ENCODE results near the gene PCDHGA7.
"Not testable (repeated sequence)": the region's sequence is repeated elsewhere in the genome, so short reads cannot be mapped to it uniquely, and the experiment has no call there.

The PCDHGA7 gene

GRCh38 chr5:141366016-141366896 is 16.3 kb upstream of the PCDHGA7 start:
- DNase-seq (ENCODE audit: low read depth in 2 of 2): no peak

- DNase-seq (ENCODE audit: low read depth in 2 of 2): peak in 1 of 2 experiments; percentile 42
Measured at GRCh38 chr5:141369994-141370848, 12.3 kb upstream of the PCDHGA7 start, which contains the start of gene PCDHGB3. TSS of gene PCDHGB3 (plus strand) at chr5:141370242. CDS start at chr5:141370395, 153 bp downstream.

DNA sequence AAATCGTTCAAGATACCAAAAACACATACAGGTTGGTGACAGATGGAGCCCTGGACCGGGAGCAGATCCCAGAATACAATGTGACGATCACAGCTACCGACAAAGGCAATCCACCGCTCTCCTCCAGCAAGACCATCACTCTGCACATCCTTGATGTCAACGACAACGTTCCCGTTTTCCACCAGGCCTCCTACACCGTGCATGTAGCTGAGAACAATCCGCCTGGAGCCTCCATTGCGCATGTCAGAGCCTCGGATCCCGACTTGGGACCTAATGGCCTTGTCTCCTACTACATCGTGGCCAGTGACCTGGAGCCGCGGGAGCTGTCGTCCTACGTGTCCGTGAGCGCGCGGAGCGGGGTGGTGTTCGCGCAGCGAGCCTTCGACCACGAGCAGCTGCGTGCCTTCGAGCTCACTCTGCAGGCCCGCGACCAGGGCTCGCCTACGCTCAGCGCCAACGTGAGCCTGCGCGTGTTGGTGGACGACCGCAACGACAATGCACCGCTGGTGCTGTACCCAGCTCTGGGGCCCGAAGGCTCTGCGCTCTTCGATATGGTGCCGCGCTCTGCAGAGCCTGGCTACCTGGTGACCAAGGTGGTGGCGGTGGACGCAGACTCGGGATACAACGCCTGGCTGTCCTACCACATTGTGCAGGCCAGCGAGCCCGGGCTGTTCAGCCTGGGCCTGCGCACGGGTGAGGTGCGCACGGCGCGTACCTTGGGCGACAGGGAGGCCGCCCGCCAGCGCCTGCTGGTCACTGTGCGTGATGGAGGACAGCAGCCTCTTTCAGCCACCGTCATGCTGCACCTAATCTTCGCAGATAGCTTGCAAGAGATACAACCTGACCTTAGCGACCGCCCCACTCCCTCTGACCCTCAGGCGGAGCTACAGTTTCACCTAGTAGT is 10.7 kb upstream of the PCDHGA7 start:
- no peak for DNase-seq (ENCODE audit: low read depth in 2 of 2)

DNA sequence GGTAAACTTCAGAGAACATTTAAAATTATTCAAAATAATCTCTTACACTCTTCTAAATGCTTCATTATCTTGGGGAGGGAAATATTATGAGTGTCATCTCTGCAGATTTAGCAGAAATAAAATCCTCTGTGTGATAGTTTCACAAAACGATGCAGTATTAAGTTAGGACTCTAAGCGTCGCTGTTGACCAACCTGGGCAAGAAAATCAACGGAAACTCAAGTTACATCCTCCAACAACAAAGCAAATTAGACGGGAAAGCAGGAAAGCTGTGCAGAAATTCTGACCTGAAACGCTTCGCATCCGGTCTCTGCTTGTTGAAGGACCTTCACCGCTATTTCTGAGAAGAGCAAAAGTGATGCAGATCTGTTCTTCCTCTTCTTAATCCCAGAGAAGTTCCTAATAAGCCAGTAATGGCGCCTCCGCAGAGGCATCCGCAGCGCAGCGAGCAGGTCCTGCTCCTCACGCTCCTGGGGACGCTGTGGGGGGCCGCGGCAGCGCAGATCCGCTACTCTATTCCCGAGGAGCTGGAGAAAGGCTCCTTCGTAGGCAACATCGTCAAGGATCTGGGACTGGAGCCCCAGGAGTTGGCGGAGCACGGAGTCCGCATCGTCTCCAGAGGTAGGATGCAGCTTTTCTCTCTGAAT is 8.7 kb upstream of the PCDHGA7 start, which contains the start of gene PCDHGA6:
Gene PCDHGA6 (plus strand): TSS at position 219 of the 645 bp plus-strand sequence. CDS start 193 bp downstream, at position 412.
- DNase-seq (ENCODE audit: low read depth in 2 of 2): no peak

GRCh38 chr5:141374627-141375026 is 7.9 kb upstream of the PCDHGA7 start:
- DNase-seq (ENCODE audit: low read depth in 2 of 2): no peak

DNA sequence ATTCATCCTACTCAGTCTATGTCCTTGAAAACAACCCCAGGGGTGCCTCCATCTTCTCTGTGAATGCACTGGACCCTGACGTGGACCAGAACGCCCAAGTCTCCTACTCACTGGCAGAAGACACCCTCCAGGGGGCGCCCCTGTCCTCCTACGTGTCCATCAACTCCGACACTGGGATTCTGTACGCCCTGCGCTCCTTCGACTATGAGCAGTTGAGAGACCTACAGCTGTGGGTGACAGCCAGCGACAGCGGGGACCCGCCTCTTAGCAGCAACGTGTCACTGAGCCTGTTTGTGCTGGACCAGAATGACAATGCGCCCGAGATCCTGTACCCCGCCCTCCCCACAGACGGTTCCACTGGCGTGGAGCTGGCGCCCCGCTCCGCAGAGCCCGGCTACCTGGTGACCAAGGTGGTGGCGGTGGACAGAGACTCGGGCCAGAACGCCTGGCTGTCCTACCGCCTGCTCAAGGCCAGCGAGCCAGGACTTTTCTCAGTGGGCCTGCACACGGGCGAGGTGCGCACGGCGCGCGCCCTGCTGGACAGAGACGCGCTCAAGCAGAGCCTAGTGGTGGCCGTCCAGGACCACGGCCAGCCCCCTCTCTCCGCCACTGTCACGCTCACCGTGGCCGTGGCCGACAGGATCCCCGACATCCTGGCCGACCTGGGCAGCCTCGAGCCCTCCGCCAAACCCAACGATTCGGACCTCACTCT is 6.9 kb upstream of the PCDHGA7 start:
- DNase-seq (ENCODE audit: low read depth in 2 of 2): not testable (repeated sequence)

DNA sequence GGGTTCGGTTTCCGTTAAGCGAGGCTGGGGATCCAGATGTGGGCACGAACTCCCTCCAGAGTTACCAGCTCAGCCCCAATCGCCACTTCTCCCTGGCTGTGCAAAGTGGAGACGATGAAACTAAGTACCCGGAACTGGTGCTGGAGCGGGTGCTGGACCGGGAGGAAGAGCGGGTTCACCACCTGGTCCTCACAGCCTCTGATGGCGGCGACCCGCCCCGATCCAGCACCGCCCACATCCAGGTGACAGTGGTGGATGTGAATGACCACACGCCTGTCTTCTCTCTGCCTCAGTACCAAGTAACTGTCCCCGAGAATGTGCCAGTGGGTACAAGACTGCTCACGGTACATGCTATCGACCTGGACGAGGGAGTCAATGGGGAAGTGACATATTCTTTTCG is 803 bp downstream of the PCDHGA7 start:
- no peak for DNase-seq (ENCODE audit: low read depth in 2 of 2)

- no peak for DNase-seq (ENCODE audit: low read depth in 2 of 2)
Measured at GRCh38 chr5:141384471-141385267, 2.1 kb downstream of the PCDHGA7 start.

- DNase-seq (ENCODE audit: low read depth in 2 of 2): not testable (repeated sequence)
Measured at GRCh38 chr5:141387557-141388311, 5.2 kb downstream of the PCDHGA7 start, which contains the start of gene PCDHGB4. TSS of gene PCDHGB4 (plus strand) at chr5:141387698. CDS start at chr5:141387885, 187 bp downstream.

DNA sequence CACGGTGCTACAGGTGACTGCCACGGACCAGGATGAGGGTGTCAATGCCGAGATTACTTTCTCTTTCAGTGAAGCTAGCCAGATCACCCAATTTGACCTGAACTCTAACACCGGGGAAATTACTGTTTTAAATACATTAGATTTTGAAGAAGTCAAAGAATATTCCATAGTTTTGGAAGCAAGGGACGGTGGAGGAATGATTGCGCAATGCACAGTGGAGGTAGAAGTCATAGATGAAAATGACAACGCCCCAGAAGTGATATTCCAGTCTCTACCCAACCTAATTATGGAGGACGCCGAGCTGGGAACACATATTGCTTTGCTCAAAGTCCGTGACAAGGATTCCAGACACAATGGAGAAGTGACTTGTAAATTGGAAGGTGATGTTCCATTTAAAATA is 6.1 kb downstream of the PCDHGA7 start:
- DNase-seq (ENCODE audit: low read depth in 2 of 2): no peak

DNA sequence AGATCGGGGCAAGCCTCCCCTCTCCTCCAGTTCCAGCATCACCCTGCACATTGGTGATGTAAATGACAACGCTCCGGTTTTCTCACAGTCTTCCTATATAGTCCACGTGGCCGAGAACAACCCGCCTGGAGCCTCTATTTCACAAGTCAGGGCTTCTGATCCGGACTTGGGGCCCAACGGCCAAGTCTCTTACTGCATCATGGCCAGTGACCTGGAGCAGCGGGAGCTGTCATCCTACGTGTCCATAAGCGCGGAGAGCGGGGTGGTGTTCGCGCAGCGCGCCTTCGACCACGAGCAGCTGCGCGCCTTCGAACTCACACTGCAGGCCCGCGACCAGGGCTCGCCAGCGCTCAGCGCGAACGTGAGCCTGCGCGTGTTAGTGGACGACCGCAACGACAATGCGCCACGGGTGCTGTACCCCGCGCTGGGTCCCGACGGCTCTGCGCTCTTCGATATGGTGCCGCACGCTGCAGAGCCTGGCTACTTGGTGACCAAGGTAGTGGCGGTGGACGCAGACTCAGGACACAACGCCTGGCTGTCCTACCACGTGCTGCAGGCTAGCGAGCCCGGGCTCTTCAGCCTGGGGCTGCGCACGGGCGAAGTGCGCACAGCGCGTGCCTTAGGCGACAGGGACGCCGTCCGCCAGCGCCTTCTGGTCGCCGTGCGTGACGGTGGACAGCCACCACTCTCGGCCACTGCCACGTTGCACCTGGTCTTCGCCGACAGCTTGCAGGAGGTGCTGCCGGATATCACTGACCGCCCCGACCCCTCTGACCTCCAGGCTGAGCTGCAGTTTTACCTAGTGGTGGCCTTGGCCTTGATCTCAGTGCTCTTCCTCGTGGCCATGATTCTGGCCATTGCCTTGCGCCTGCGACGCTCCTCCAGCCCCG is 6.9 kb downstream of the PCDHGA7 start:
- DNase-seq (ENCODE audit: low read depth in 2 of 2): no peak

DNA sequence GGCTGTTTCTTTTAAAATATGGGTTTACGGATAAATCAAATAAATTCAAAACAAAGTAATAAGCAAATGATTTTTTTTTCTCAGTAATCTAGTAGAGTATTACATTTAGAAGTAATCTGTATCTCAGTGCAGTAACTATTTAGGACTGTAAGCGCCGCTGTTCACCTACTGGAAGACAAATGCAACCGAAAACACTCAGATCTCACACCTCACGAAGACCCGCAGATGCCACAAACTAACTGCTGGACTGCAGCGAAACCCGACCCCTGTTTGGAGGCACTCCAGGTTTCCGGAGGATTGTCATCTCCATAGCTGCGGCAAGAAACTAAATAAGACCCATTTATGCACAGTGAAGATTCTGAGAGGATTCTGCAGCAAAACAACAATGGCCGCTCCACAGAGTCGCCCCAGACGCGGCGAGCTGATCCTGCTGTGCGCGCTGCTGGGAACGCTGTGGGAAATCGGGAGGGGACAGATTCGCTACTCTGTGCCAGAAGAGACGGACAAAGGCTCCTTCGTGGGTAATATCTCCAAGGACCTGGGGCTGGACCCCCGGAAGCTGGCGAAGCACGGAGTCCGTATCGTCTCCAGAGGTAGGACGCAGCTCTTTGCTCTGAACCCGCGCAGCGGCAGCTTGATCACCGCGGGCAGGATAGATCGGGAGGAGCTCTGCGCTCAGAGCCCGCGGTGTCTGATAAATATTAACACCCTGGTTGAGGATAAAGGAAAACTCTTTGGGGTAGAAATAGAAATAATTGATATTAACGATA is 10.1 kb downstream of the PCDHGA7 start, which contains the start of gene PCDHGA8:
Gene PCDHGA8 (plus strand): TSS at position 205 of the 770 bp plus-strand sequence. CDS start 181 bp downstream, at position 386.
- DNase-seq (ENCODE audit: low read depth in 2 of 2): no peak

- DNase-seq (ENCODE audit: low read depth in 2 of 2): no peak
Measured at GRCh38 chr5:141393267-141393666, 10.7 kb downstream of the PCDHGA7 start.

DNA sequence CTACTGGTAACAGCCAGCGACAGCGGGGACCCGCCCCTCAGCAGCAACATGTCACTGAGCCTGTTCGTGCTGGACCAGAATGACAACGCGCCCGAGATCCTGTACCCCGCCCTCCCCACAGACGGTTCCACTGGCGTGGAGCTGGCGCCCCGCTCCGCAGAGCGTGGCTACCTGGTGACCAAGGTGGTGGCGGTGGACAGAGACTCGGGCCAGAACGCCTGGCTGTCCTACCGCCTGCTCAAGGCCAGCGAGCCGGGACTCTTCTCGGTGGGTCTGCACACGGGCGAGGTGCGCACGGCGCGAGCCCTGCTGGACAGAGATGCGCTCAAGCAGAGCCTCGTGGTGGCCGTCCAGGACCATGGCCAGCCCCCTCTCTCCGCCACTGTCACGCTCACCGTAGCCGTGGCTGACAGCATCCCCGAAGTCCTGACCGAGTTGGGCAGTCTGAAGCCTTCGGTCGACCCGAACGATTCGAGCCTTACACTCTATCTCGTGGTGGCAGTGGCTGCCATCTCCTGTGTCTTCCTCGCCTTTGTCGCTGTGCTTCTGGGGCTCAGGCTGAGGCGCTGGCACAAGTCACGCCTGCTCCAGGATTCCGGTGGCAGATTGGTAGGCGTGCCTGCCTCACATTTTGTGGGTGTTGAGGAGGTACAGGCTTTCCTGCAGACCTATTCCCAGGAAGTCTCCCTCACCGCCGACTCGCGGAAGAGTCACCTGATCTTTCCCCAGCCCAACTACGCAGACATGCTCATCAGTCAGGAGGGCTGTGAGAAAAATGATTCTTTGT is 12.1 kb downstream of the PCDHGA7 start:
- DNase-seq (ENCODE audit: low read depth in 2 of 2): not testable (repeated sequence)

DNA sequence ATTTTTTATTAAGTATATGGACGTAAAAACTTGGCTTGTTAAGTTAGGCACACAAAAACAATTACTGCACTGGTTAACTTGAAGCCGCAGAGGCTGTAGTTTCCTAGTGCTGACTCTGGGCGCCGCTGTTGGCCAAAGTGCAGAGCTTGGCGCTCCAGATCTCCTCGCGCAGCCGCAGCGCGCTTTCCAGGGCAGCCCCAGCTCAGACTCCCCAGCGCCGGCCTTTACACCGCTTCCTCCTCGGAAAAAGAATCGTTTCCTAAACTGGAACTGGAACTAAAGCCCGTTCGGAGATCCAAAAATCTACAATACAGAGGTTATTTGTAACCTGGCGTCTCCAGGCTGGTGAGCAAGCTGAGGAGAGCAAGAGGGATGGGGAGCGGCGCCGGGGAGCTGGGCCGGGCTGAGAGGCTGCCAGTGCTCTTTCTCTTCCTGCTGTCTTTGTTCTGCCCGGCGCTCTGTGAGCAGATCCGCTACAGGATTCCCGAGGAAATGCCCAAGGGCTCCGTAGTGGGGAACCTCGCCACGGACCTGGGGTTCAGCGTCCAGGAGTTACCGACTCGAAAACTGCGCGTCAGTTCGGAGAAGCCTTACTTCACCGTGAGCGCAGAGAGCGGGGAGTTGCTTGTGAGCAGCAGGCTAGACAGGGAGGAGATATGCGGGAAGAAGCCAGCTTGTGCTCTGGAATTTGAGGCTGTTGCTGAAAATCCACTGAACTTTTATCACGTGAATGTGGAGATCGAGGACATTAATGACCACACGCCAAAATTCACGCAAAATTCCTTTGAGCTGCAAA is 15.4 kb downstream of the PCDHGA7 start, which contains the start of gene PCDHGB5:
Gene PCDHGB5 (plus strand): TSS at position 192 of the 796 bp plus-strand sequence. CDS start 181 bp downstream, at position 373.
- DNase-seq (ENCODE audit: low read depth in 2 of 2): not testable (repeated sequence)
